Adrenal gland (tissue), 5 donors: ENCODE results near the gene ANKRD11.

Experiments
- POLR2A ChIP-seq, 2 donors: fragments of 450-650 bp; IDR thresholded peaks; one replicate each; pipeline ENCODE4 v1.6.1; 2017; ENCODE audit warnings: antibody characterized with exemption in 2 of 2, mild to moderate bottlenecking in 2 of 2, moderate library complexity in 1 of 2
- TF ChIP-seq, protein P1 (sequence below), 6 experiments: fragments of 450-650 bp in 4 of 6; fragments of 200-600 bp in 2 of 6; sonication (generic) in 1 of 6; IDR thresholded peaks; 1 replicate in 5 of 6; 2 replicates in 1 of 6; pipeline versions ENCODE4 v1.5.1 to v1.8.0; 2016 to 2021; ENCODE audit warnings: antibody characterized with exemption in 6 of 6, mild to moderate bottlenecking in 2 of 6, moderate library complexity in 1 of 6
- donor health status: DM: no; HTN: no; CAD: no.

DNA sequence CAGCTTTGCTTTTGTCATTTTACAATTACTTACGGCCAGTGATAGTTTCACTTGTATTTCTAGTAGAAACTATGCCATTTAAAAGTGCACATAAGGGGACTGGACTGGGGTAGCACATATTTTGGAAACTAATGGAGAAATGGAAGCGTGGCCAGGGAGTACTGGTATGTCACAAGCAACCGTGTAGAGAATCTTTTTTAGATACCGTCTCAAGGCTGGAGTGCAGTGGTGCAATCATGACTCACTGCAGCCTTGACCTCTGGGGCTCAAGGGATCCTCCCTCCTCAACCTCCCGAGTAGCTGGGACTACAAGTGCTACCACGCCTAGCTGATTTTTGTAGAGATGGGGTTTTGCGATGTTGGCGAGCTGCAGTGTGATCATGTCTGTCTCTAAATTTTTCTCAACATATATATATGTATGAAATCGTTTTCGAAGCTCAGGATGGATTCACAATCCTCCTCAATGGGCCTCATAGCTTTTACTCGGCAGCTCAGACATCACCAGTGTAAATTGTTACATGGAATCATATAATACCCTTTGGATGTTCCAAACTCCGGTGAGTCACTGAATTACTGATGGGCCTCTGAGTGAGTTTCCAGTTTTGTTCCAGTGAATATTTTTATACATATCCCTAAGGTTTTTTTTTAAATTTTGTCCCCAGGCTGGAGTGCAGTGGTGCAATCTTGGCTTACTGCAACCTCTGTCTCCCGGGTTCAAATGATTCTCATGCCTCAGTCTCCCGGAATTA lies 221.2 kb downstream of the ANKRD11 start:
- TF ChIP-seq, protein P1, sequence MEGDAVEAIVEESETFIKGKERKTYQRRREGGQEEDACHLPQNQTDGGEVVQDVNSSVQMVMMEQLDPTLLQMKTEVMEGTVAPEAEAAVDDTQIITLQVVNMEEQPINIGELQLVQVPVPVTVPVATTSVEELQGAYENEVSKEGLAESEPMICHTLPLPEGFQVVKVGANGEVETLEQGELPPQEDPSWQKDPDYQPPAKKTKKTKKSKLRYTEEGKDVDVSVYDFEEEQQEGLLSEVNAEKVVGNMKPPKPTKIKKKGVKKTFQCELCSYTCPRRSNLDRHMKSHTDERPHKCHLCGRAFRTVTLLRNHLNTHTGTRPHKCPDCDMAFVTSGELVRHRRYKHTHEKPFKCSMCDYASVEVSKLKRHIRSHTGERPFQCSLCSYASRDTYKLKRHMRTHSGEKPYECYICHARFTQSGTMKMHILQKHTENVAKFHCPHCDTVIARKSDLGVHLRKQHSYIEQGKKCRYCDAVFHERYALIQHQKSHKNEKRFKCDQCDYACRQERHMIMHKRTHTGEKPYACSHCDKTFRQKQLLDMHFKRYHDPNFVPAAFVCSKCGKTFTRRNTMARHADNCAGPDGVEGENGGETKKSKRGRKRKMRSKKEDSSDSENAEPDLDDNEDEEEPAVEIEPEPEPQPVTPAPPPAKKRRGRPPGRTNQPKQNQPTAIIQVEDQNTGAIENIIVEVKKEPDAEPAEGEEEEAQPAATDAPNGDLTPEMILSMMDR (IDR thresholded peaks at IDR 0.05) = no peak
- TF ChIP-seq POLR2A (IDR thresholded peaks at IDR 0.05) = no peak
